Kidney (tissue), 14 donors: Measurements from ENCODE around the gene PCGF5. TPM values are rescaled to one million over a fixed set of nuclear protein-coding genes. Genes with fewer than 3 reads are reported as not detected.

Source experiments
- DNase-seq, 5 donors: peaks; one replicate each; pipeline ENCODE4 v3.0.0-alpha.2; 2013 to 2020
- FAIRE-seq: peaks from 2 replicates; lab custom pipeline; 2012; peaks lifted over from hg19 to GRCh38; lab: Jason Lieb, UNC
- H3K27ac ChIP-seq, 2 donors: one replicate each; pipeline ENCODE4 v1.7.0; 2013; ENCODE audit warnings: low read depth in 2 of 2, low read length in 2 of 2, inconsistent platforms in 1 of 2
- H3K27me3 ChIP-seq: one replicate; pipeline ENCODE4 v1.7.1; 2013; ENCODE audit warnings: low read length, inconsistent platforms; ENCODE audit not compliant: control insufficient read depth, insufficient read depth
- H3K36me3 ChIP-seq, 3 donors: one replicate each; pipeline versions ENCODE4 v1.7.0 to v1.7.1; 2013; ENCODE audit warnings: low read length in 3 of 3, control low read depth in 1 of 3, inconsistent platforms in 1 of 3; ENCODE audit not compliant: insufficient read depth in 3 of 3, control insufficient read depth in 2 of 3
- H3K4me1 ChIP-seq, 3 donors: one replicate each; pipeline versions ENCODE4 v1.7.0 to v1.7.1; 2013; ENCODE audit warnings: low read length in 3 of 3, inconsistent platforms in 1 of 3, low read depth in 1 of 3; ENCODE audit not compliant: control insufficient read depth in 2 of 3, insufficient read depth in 2 of 3
- H3K4me3 ChIP-seq, 3 donors: one replicate each; pipeline versions ENCODE4 v1.7.0 to v1.8.1; 2013; ENCODE audit warnings: low read length in 3 of 3, control low read depth in 1 of 3, inconsistent platforms in 1 of 3
- H3K9ac ChIP-seq, 3 donors: one replicate each; pipeline versions ENCODE4 v1.7.0 to v1.7.1; 2013; ENCODE audit warnings: low read length in 3 of 3, control low read depth in 1 of 3, inconsistent platforms in 1 of 3
- H3K9me3 ChIP-seq, 3 donors: one replicate each; pipeline versions ENCODE4 v1.7.0 to v1.7.1; 2013; ENCODE audit warnings: low read length in 3 of 3, control low read depth in 1 of 3, inconsistent platforms in 1 of 3; ENCODE audit not compliant: control insufficient read depth in 2 of 3, insufficient read depth in 1 of 3
- intact Hi-C: fragments of 100-400 bp; cut with DNase I; formaldehyde crosslinking; loops from one replicate; pipeline ENCODE4 v1.11.1; 2022
- polyA plus RNA-seq: library from polyadenylated mRNA; stranded (reverse); fragments of 350-450 nt; fragmentation: Illumina TruSeq; extraction: RNeasy Lipid Tissue Mini Kit (QIAGEN cat#74804); gene quantifications from one replicate; pipeline ENCODE4 v1.2.3, GENCODE V29; 2014; ENCODE audit warnings: low read depth, low replicate concordance; ENCODE audit not compliant: insufficient read depth
- total RNA-seq: library from RNA; stranded (reverse); fragmentation: NEBNext Ultra II Directional; extraction: Animal tissue kit (Norgen Biotek cat#: 25700); gene quantifications from one replicate; pipeline ENCODE4 v1.2.1, GENCODE V29; 2021
- TF ChIP-seq, protein P1 (sequence below): IDR thresholded peaks from 3 replicates; pipeline ENCODE4 v1.5.1; 2012; ENCODE audit warnings: mild to moderate bottlenecking, moderate library complexity, borderline replicate concordance; ENCODE audit not compliant: insufficient read depth; ENCODE audit errors: extremely low read depth
- donor health status: control.
- donor health status: control.
- donor health status: control.
- donor health status: control.
- donor health status: control.
- donor health status: DM: yes; HTN: yes; CAD: no.
- donor health status: Normal renal cell carcinoma (clear cell type).

PCGF5 gene
- total and polyA plus RNA-seq, 2 donors from 2014 or later = 26.8 to 49.1 TPM

DNA sequence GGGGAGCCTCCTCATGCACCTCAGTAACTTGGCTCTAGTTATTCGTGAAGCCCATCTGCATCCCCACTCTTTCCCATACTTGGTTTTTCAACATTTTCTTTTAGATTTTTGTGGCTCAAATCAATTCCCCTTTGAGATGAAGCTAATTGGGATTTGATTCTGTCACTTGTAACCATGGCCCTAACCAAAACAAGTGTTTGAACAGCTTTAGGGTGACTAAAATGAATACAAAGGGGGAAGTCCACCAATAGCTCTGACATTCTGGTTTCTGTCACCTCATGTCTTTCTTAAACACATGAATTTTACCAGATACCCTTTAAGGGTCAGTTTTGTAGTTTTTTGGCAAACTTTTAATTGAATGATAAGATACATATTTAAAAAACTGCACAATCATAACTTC lies 87.0 kb downstream of the PCGF5 start:
- Histone ChIP-seq H3K27me3 (no peaks in the 10 kb centered on the region), H3K9ac (no peak overlapping the region), H3K4me1 (no peaks in the 10 kb centered on the region), H3K27ac (no peak overlapping the region), H3K4me3 (no peak overlapping the region), H3K36me3 (no peaks in the 10 kb centered on the region), H3K9me3 (no peaks in the 10 kb centered on the region)
- intact Hi-C loops = no loop called here
- FAIRE-seq = no peak
- TF ChIP-seq, protein P1, sequence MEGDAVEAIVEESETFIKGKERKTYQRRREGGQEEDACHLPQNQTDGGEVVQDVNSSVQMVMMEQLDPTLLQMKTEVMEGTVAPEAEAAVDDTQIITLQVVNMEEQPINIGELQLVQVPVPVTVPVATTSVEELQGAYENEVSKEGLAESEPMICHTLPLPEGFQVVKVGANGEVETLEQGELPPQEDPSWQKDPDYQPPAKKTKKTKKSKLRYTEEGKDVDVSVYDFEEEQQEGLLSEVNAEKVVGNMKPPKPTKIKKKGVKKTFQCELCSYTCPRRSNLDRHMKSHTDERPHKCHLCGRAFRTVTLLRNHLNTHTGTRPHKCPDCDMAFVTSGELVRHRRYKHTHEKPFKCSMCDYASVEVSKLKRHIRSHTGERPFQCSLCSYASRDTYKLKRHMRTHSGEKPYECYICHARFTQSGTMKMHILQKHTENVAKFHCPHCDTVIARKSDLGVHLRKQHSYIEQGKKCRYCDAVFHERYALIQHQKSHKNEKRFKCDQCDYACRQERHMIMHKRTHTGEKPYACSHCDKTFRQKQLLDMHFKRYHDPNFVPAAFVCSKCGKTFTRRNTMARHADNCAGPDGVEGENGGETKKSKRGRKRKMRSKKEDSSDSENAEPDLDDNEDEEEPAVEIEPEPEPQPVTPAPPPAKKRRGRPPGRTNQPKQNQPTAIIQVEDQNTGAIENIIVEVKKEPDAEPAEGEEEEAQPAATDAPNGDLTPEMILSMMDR = no peak
- DNase-seq = no peak

DNA sequence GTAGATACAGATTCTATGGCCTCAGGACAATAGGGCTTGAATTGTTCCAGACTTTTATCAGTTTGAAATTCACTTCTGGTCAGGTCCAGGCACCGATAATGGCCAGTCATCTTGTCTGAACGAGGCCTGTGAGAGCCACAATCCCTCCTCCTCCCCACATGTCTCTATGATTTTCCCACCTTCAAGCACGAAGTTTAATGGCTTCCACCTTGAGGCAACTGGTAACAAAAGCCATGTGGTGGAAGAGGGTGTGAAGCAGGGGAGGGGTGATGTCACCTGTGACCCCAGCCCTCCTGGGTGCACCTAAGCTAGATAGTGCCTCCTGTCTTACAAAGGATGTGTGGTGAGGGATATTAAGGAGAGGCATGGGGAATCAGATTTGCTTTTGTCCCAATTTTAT lies 89.2 kb downstream of the PCGF5 start:
- no peak for DNase-seq

DNA sequence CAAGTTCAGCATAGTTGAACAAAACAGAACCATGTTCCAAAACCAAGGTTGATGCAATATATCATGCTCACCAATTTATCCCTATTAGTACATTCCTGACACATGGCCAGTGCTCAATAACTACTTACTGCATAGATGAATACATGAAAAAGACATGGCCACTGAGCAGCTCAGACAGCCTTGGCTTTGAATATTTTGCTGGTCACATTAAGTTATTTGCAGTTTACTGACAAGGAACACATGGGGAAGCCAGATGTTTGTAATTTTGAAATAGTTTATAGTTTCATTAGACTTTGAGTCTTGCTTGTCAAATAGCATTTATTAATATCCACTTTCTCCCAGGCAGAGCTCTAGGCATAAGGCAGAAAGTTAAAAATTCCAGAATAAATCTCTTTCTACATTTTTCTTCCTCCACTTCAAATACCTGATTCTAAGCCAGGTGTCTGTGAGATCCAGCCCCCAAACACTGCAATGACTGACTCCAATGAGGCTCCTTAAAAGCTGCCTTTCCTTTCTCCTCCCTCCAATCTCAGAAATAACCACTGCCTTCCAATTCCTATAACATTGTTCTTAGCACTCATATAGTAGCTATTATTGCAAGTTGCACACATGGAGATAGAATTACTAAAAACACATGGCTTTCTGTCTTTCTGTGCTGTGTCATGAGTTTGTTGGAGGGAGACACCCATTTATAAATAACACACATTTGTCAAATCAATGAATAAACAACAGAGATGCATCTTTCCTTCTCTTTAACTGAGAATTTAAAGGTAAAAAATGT lies 91.3 kb downstream of the PCGF5 start:
- H3K36me3 ChIP-seq = no peaks in the 10 kb centered on the region
- no peaks in the 10 kb centered on the region for H3K4me1 ChIP-seq
- no peak overlapping the region for H3K9ac ChIP-seq
- no peak overlapping the region for H3K27ac ChIP-seq
- H3K9me3 ChIP-seq = no peaks in the 10 kb centered on the region
- H3K27me3 ChIP-seq = no peaks in the 10 kb centered on the region
- no peak overlapping the region for H3K4me3 ChIP-seq
- DNase-seq (no peak), FAIRE-seq (no peak)
- intact Hi-C loops = no loop called here
- TF ChIP-seq, protein P1 = no peak

More for the DNA sequence above, 89.2 kb downstream of the PCGF5 start:
- no peaks in the 10 kb centered on the region for H3K27me3 ChIP-seq
- no peak overlapping the region for H3K9ac ChIP-seq
- no peaks in the 10 kb centered on the region for H3K9me3 ChIP-seq
- no peak overlapping the region for H3K4me3 ChIP-seq
- H3K27ac ChIP-seq = no peak overlapping the region
- H3K4me1 ChIP-seq = no peaks in the 10 kb centered on the region
- no peak for FAIRE-seq
- H3K36me3 ChIP-seq = no peaks in the 10 kb centered on the region
- intact Hi-C loops = no loop called here
- TF ChIP-seq, protein P1 = no peak

DNA sequence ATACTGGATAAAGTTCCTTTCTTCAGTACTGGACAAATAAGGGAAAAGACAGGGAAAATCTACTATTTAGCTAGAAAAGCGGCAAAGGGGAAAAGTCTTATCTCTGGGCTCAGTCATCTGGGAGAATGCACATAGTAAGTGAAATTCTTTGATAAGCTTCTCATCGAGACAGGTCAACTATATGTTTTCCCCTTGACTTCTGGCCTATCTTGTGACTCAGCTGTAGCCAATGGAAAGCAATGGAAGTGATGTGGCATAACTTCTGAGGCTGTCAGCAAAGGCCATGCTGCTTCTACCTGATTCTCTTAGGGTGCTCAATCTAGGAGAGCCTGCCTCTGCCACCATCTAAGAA lies 91.9 kb downstream of the PCGF5 start:
- Histone ChIP-seq H3K9me3 (no peaks in the 10 kb centered on the region), H3K4me3 (no peak overlapping the region), H3K27ac (no peak overlapping the region), H3K36me3 (no peaks in the 10 kb centered on the region), H3K4me1 (no peaks in the 10 kb centered on the region), H3K9ac (no peak overlapping the region), H3K27me3 (no peaks in the 10 kb centered on the region)
- DNase-seq (no peak), FAIRE-seq (no peak)
- TF ChIP-seq, protein P1 = no peak
- intact Hi-C loops = no loop called here
